Activated CD8-positive, alpha-beta memory T cell treated with anti-CD3 and anti-CD28 coated beads, Interleukin-2, amount 10 ng/mL, durations not matched to agents 7 days and 5 days (primary cell): ENCODE data around the gene OR52H1. TPM values are rescaled to one million over a fixed set of nuclear protein-coding genes. Genes with fewer than 3 reads are reported as not detected.

ENCODE experiments used
- ATAC-seq: fragments of 150-1000 bp; cut with Tn5 transposase; one replicate; pipeline ENCODE4 v1.10.0; 2021; ENCODE audit warnings: moderate library complexity
- CTCF ChIA-PET: fragments of 350-600 bp; sonication (Branson Sonifier 250); formaldehyde crosslinking; loops from one replicate; lab custom pipeline; 2021; ENCODE audit warnings: antibody characterized with exemption; lab: Charles Lee
- DNase-seq: peaks from one replicate; pipeline ENCODE4 v3.0.0-alpha.2; 2020
- H3K27ac Mint-ChIP-seq: one replicate; pipeline ENCODE4 v1.8.0; 2021; ENCODE audit warnings: mild to moderate bottlenecking, mixed read lengths
- H3K27me3 Mint-ChIP-seq: one replicate; pipeline ENCODE4 v1.8.0; 2021; ENCODE audit warnings: mixed read lengths
- H3K36me3 Mint-ChIP-seq: one replicate; pipeline ENCODE4 v1.8.0; 2021; ENCODE audit warnings: mild to moderate bottlenecking, mixed read lengths
- H3K4me1 Mint-ChIP-seq: one replicate; pipeline ENCODE4 v1.8.0; 2021; ENCODE audit warnings: mixed read lengths
- H3K4me3 Mint-ChIP-seq: one replicate; pipeline ENCODE4 v1.8.0; 2021; ENCODE audit warnings: mild to moderate bottlenecking, moderate library complexity, mixed read lengths
- H3K9me3 Mint-ChIP-seq: one replicate; pipeline ENCODE4 v1.8.0; 2022; ENCODE audit warnings: low read depth, mixed read lengths
- total RNA-seq, 2 experiments: library from RNA; stranded (reverse); gene quantifications; one replicate each; pipeline ENCODE4 v1.2.3, GENCODE V29; 2021

Gene OR52H1
- total RNA-seq, 2 experiments from 2014 or later, result not detected

DNA sequence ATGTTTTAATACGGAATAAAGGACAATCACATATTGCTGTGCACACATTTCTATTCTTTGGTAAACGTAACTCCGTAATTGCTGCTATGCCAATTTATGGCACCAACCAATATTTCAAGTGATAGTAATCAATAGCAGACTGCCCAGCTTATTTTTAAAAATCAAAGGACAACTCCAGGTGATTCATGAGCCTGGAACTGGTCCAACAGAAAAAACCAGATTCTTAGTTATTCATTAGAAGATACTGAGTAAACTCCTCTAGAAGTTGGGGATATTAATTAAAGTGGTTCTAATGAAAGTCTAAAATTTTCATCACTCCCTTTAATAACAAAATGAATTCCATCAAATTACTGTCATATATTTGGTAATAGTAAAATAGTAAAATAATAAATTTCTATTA, 9.4 kb upstream of the OR52H1 start:
- H3K27ac Mint-ChIP-seq, result no peak overlapping the region
- H3K27me3 Mint-ChIP-seq, result peaks cover 18% of the 10 kb centered on the region
- CTCF ChIA-PET, result no interaction called here
- ATAC-seq, result no peak
- H3K4me1 Mint-ChIP-seq, result no peaks in the 10 kb centered on the region
- no peaks in the 10 kb centered on the region for H3K36me3 Mint-ChIP-seq
- no peak for DNase-seq
- no peaks in the 10 kb centered on the region for H3K9me3 Mint-ChIP-seq
- H3K4me3 Mint-ChIP-seq, result no peak overlapping the region

- peaks cover 21% of the 10 kb centered on the region for H3K27me3 Mint-ChIP-seq
- H3K4me3 Mint-ChIP-seq, result no peak overlapping the region
- no peak for ATAC-seq
- no peaks in the 10 kb centered on the region for H3K9me3 Mint-ChIP-seq
- H3K27ac Mint-ChIP-seq, result no peak overlapping the region
- CTCF ChIA-PET, result no interaction called here
- H3K4me1 Mint-ChIP-seq, result no peaks in the 10 kb centered on the region
- DNase-seq, result no peak
- no peaks in the 10 kb centered on the region for H3K36me3 Mint-ChIP-seq
Observed at GRCh38 chr11:5556596-5557188, 8.4 kb upstream of the OR52H1 start.

DNA sequence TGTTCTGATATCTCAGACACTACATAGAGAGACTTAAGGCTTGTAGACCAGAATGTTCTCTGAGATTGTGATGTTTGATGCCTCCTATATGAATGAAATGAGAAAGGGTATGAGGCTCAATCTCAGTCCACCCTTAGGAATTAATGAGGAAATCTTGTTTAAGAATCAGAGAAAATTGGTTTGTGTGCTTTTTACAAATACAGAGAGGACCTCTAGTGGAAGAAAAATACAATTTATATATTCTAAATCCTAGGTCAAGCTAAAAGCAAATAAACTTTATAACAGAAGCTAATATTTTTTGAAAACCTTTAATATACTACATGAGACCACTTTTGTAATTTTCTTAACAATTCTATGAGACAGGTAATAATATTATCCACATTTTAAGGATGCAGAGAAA, 5.0 kb upstream of the OR52H1 start:
- Mint-ChIP-seq H3K9me3 (no peaks in the 10 kb centered on the region), H3K27ac (no peak overlapping the region), H3K4me1 (no peaks in the 10 kb centered on the region), H3K36me3 (no peaks in the 10 kb centered on the region), H3K4me3 (no peak overlapping the region), H3K27me3 (peaks cover 23% of the 10 kb centered on the region)
- ATAC-seq (no peak), DNase-seq (no peak)
- CTCF ChIA-PET, result no interaction called here

GRCh38 chr11:5550440-5551095, 2.2 kb upstream of the OR52H1 start:
- no peaks in the 10 kb centered on the region for H3K4me1 Mint-ChIP-seq
- peaks cover 14% of the 10 kb centered on the region for H3K27me3 Mint-ChIP-seq
- no peaks in the 10 kb centered on the region for H3K36me3 Mint-ChIP-seq
- DNase-seq (no peak), ATAC-seq (no peak)
- CTCF ChIA-PET, result no interaction called here
- H3K27ac Mint-ChIP-seq, result no peak overlapping the region
- H3K4me3 Mint-ChIP-seq, result no peak overlapping the region
- H3K9me3 Mint-ChIP-seq, result no peaks in the 10 kb centered on the region

- Mint-ChIP-seq H3K27me3 (peaks cover 9% of the 10 kb centered on the region), H3K36me3 (no peaks in the 10 kb centered on the region), H3K4me3 (no peak overlapping the region), H3K4me1 (no peaks in the 10 kb centered on the region), H3K27ac (no peak overlapping the region), H3K9me3 (no peaks in the 10 kb centered on the region)
- DNase-seq (no peak), ATAC-seq (no peak)
- CTCF ChIA-PET, result no interaction called here
Observed at GRCh38 chr11:5547982-5548381, 358 bp downstream of the OR52H1 start.

- ATAC-seq, result no peak
- DNase-seq, result no peak
- Mint-ChIP-seq H3K4me1 (no peaks in the 10 kb centered on the region), H3K4me3 (no peak overlapping the region), H3K27ac (no peak overlapping the region), H3K27me3 (peaks cover 4% of the 10 kb centered on the region), H3K9me3 (no peaks in the 10 kb centered on the region), H3K36me3 (no peaks in the 10 kb centered on the region)
- CTCF ChIA-PET, result no interaction called here
Observed at GRCh38 chr11:5546457-5546856, 1.9 kb downstream of the OR52H1 start.

- Mint-ChIP-seq H3K4me3 (no peak overlapping the region), H3K36me3 (no peaks in the 10 kb centered on the region)
- CTCF ChIA-PET, result no interaction called here
Observed at GRCh38 chr11:5541427-5541826, 6.9 kb downstream of the OR52H1 start.

DNA sequence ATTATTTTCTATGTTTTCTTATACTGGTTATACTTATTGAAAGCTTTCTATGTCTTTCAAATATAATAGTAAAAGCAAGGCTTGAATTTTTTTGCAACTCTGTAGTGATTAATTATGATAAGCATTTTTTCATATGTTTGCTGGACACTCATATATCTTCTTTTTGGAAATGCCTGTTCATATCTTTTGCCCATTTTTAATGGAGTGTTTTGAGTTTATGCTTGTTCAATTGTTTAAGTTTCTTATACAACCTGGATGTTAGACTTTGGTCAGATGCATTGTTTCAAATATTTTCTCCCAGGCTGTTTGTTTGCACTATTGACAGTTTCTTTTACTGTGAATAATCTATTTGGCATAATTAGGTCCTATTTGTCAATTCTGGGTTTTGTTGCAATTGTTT, 11.9 kb downstream of the OR52H1 start:
- Mint-ChIP-seq H3K27ac (no peak overlapping the region), H3K36me3 (no peaks in the 10 kb centered on the region), H3K9me3 (no peaks in the 10 kb centered on the region), H3K4me1 (no peaks in the 10 kb centered on the region), H3K27me3 (peaks cover 13% of the 10 kb centered on the region), H3K4me3 (no peak overlapping the region)
- DNase-seq, result no peak
- CTCF ChIA-PET, result no interaction called here
- no peak for ATAC-seq

More at GRCh38 chr11:5541427-5541826, 6.9 kb downstream of the OR52H1 start:
- peaks cover 11% of the 10 kb centered on the region for H3K27me3 Mint-ChIP-seq
- DNase-seq (no peak), ATAC-seq (no peak)
- H3K27ac Mint-ChIP-seq, result no peak overlapping the region
- H3K9me3 Mint-ChIP-seq, result no peaks in the 10 kb centered on the region
- no peaks in the 10 kb centered on the region for H3K4me1 Mint-ChIP-seq

- Mint-ChIP-seq H3K27me3 (peaks cover 12% of the 10 kb centered on the region), H3K9me3 (no peaks in the 10 kb centered on the region), H3K4me1 (no peaks in the 10 kb centered on the region), H3K27ac (no peak overlapping the region), H3K4me3 (no peak overlapping the region), H3K36me3 (no peaks in the 10 kb centered on the region)
- CTCF ChIA-PET, result no interaction called here
- DNase-seq (no peak), ATAC-seq (no peak)
Observed at GRCh38 chr11:5534046-5534445, 14.3 kb downstream of the OR52H1 start.

DNA sequence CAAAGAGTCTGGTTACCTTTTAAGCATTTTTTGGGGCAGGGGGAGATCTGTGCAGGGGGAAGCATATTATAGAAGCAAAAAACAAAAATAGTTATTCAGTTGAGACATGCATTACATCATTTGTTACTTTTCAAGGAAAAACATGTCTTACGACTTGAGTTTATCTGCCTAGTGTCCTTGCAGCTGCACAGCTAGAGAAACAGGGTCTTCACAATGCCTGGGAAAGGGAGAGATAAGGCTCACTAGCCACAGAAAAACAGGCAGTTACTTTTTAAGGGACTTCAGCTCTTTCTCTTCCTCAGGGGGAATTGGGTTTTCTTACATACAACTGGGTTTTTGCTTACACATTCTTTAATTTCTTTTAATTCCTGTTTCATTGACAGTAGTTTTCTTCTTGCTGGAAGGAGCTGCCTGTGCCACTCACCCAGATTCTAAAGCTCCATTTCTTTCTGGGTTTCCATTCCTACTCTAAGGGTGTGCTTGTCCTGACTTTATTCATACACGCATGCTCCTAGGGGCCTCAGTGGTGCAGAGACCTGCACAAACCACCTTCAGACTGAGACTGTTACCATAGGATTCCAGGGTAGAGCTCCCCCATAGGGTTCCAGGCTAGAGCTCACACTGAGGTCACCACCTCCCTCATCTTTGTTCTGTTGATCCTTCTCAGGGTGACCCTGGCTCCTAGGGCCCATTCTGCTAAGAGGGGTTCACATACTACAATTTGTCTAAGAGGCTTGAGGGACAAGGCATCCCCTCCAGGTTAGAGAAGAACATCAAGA, 17.1 kb downstream of the OR52H1 start:
- Mint-ChIP-seq H3K4me3 (no peak overlapping the region), H3K4me1 (no peaks in the 10 kb centered on the region), H3K36me3 (no peaks in the 10 kb centered on the region), H3K27ac (no peak overlapping the region), H3K27me3 (peaks cover 5% of the 10 kb centered on the region), H3K9me3 (no peaks in the 10 kb centered on the region)
- ATAC-seq, result no peak
- DNase-seq, result no peak
- CTCF ChIA-PET, result no interaction called here

DNA sequence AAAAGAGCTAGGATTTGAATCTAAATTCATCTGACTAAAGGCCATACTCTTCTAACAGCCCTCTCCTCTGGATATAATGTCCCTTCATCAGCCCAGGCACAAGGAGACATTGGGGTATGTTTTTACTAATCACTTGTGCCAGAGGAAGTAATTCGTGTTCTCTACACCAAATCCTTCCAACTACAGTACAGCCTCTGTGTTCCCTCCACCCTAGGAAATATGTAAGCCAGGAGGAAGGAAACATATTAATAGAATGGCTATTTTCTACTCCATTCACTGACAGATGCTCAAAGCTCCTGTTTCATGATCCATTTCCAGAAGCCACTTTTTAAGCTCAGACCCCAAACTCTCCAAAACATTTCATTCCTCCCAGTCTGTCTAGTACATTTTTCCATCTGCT, 19.8 kb downstream of the OR52H1 start:
- ATAC-seq (no peak), DNase-seq (no peak)
- Mint-ChIP-seq H3K4me3 (no peak overlapping the region), H3K36me3 (no peaks in the 10 kb centered on the region), H3K4me1 (no peaks in the 10 kb centered on the region), H3K27ac (no peak overlapping the region), H3K27me3 (peaks cover 2% of the 10 kb centered on the region), H3K9me3 (no peaks in the 10 kb centered on the region)
- CTCF ChIA-PET, result no interaction called here

- ATAC-seq (no peak), DNase-seq (no peak)
- Mint-ChIP-seq H3K27ac (no peak overlapping the region), H3K36me3 (no peaks in the 10 kb centered on the region), H3K4me1 (no peaks in the 10 kb centered on the region), H3K27me3 (peaks cover 2% of the 10 kb centered on the region), H3K9me3 (no peaks in the 10 kb centered on the region), H3K4me3 (no peak overlapping the region)
- CTCF ChIA-PET, result no interaction called here
Observed at GRCh38 chr11:5527716-5528115, 20.6 kb downstream of the OR52H1 start.

DNA sequence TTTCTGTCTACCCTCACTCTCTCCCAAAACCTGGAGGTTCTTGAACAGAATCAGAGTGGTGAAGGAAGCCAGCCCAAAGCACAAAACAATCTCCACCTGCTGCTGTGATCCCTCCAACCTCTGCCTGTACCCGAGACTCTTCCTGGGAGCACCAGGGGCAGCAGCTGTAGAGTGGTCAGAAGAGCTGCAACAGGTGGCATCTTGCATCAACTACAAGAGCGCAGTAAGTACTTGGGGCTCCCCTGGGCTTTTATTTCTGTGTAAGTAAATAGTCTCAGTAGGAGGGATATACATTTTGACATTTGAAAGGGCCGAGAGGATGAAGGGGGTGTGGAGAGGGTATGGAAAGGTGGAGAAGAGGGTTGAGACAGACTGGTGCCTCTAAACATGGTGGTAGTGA, 23.6 kb downstream of the OR52H1 start:
- H3K9me3 Mint-ChIP-seq, result no peaks in the 10 kb centered on the region
- H3K4me1 Mint-ChIP-seq, result no peaks in the 10 kb centered on the region
- ATAC-seq, result no peak
- DNase-seq, result no peak
- no peaks in the 10 kb centered on the region for H3K36me3 Mint-ChIP-seq
- H3K4me3 Mint-ChIP-seq, result no peak overlapping the region
- CTCF ChIA-PET, result no interaction called here
- no peaks in the 10 kb centered on the region for H3K27me3 Mint-ChIP-seq
- no peak overlapping the region for H3K27ac Mint-ChIP-seq

GRCh38 chr11:5522308-5522707, 26.0 kb downstream of the OR52H1 start:
- CTCF ChIA-PET, result no interaction called here
- H3K27ac Mint-ChIP-seq, result no peak overlapping the region
- no peaks in the 10 kb centered on the region for H3K4me1 Mint-ChIP-seq
- no peaks in the 10 kb centered on the region for H3K36me3 Mint-ChIP-seq
- H3K4me3 Mint-ChIP-seq, result no peak overlapping the region
- ATAC-seq, result no peak
- no peaks in the 10 kb centered on the region for H3K27me3 Mint-ChIP-seq
- no peak for DNase-seq
- H3K9me3 Mint-ChIP-seq, result no peaks in the 10 kb centered on the region
